HG03025 (cell line): ENCODE measurements around the gene IFI35.
A peak's percentile ranks its signal among the peaks of the same experiment; 100 is the strongest.
"Not testable (repeated sequence)": the region's sequence is repeated elsewhere in the genome, so short reads cannot be mapped to it uniquely, and the experiment has no call there.

ENCODE experiments used
- ATAC-seq: cut with Tn5 transposase; IDR thresholded peaks from one replicate; pipeline ENCODE4 v1.9.1; 2021; ENCODE audit warnings: mild to moderate bottlenecking, moderate library complexity; ENCODE audit not compliant: unreplicated experiment, low FRiP score

Gene IFI35

DNA sequence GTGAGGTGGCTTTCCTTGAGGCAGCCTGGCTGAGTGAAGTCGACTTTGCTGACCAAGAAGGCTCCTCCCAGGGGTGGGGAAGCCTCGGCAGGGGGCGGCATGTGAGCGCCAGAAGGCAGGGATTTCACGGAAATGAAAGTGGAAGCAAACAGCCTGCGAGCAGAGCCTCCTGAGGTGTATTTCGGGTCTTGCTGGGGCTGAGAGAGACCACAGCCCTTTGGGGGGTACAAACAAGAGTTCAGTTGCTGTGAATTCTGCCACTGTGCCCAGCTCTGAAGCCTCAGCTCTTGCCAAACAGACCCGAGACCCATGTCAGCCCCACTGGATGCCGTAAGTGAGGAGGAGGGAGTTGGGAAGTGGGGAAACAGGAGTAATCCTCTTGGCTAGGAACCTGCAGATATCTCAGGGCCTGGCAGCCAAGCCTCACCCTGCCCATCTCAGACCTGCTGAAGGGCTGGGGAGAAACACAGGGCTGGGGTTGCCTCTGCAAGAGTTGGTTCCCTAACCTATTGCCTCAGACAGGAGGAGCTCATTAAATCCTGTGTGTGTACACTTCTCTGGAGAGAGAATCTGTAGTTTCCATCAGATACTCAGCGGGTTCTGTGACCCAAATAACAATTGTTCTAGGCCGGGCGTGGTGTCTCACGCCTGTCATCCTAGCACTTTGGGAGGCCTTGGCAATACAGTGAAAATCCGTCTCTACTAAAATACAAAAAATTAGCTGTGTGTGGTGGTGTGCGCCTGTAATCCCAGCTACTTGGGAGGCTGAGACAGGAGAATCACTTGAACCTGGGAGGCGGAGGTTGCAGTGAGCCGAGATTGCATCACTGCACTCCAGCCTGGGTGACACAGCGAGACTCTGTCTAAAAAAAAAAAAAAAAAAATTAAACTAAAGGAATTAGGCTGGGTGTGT is at the start of gene IFI35:
IFI35 (plus strand) TSS at position 146 of the 913 bp plus-strand sequence; CDS start at position 310, 164 bp downstream.
- ATAC-seq = no peak

DNA sequence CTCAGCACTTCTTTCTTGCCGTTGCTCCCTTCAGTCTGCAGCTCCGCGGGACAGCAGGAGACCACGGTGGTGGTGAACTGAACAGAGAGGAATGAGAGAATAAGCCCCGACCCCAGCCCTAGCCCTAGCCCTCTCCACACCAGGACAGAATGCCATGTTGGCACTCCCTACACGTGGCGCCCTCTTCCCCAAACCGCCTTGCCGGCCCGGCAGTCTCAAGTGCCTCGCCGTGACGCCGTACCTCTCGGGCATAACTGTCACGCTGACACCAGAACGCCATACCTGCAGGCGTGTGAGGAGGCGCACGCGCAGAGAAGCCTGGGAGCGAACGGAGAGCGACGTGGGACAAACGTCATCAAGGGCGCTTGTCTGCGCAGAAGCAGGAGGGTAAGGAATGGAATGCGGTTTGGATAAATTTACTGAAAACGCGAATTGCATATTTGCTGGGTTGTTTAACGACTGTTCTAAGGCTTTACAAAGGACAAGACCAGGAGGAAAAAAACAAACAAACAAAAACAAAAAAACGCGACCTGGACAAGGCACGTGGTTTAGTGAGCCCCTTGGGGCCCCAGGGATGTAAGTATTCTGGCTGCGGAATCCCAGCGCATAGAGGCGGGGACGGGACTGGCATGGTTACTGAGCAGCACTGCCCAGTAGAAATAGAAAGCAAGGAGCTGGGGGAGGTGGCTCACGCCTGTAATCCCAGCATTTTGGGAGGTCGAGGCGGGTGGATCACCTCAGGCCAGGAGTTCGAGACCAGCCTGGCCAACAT is 42.2 kb upstream of the IFI35 start, which contains the start of gene AARSD1:
AARSD1 (minus strand) TSS at position 294 of the 772 bp plus-strand sequence; CDS start at position 280, 14 bp downstream.
- peak; percentile 70 for ATAC-seq

DNA sequence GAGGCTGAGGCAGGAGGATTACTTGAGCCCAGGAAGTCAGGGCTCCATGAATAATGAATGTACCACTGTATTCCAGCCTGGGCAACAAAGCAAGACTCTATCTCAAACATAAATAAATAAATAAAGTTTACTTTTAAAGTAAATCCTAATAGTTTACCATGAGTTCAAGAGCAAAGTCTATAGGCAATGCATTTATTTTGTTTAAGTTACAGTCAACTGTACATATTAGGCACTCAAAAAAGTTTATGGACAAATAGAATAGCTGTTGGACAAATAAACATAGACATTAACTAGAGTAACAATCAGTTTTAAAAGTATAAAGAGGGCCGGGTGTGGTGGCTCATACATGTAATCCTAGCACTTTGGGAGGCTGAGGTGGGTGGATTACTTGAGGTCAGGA is 38.7 kb upstream of the IFI35 start:
- no peak for ATAC-seq

DNA sequence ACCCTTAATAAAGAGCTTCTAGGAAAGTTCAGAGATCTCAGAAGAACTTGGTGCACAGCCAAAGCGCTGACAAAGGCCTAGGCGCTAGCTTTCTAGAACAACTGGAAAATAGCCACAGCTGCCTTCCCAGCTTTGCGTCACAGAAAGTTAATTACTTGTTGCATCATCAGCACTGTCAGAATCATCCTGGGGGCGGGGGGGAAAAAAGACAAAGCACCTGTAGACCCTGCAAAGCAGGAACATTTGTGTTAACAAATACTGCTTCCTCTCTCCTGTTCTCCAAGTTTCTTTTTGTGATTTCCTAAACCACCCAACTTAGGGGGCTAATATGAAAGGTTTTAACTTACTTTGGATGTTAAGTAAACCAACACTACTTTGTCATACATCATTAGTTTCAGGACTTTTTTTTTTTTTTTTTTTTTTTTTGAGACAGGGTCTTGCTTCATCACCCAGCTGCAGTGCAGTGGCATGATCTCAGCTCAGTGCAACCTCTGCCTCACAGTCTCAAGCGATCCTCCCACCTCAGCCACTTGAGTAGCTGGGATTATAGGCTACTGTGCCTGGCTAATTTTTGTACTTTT is 37.5 kb upstream of the IFI35 start:
- no peak for ATAC-seq

DNA sequence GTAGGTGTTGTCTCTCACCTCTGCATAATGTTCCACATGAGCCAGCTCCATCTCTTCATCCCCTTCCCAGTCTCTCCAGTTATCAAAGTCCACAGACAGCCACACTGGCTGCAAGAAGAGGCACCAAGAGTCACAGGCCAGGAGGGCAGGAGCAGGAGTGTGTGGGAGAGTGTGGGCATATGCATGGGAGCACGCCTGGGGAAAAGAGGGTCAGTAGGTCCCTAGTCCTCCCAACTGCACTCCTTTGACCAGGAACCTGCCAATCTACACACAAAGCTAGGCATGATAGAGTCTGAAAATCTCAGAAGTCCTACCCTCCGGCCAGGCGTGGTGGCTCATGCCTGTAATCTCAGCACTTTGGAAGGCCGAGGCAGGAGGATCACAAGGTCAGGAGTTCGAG is 35.0 kb upstream of the IFI35 start:
- no peak for ATAC-seq

DNA sequence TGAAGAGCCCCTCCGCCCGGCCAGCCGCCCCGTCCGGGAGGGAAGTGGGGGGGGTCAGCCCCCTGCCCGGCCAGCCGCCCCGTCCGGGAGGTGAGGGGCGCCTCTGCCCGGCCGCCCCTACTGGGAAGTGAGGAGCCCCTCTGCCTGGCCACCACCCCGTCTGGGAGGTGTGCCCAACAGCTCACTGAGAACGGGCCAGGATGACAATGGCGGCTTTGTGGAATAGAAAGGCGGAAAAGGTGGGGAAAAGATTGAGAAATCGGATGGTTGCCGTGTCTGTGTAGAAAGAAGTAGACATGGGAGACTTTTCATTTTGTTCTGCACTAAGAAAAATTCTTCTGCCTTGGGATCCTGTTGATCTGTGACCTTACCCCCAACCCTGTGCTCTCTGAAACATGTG is 33.3 kb upstream of the IFI35 start:
- ATAC-seq = not testable (repeated sequence)

DNA sequence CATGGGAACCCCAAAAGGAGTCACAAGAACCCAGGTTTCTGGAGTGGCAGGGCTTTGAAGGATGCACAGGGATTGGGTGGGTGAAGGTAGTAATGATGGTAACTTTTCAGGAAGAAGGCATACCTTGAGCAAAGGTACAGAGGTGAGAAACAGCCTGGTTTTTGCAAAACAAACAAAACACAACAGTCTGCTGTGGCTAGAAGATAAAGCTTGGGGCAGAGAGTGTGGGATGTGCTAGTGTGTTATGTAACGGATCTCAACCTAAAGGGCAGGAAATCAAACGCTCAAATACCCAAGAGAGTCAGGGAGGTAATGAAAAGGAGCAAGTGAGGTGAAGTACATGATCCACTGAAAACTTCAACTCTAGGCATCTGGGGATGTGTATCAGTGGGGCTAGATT is 31.3 kb upstream of the IFI35 start:
- no peak for ATAC-seq

DNA sequence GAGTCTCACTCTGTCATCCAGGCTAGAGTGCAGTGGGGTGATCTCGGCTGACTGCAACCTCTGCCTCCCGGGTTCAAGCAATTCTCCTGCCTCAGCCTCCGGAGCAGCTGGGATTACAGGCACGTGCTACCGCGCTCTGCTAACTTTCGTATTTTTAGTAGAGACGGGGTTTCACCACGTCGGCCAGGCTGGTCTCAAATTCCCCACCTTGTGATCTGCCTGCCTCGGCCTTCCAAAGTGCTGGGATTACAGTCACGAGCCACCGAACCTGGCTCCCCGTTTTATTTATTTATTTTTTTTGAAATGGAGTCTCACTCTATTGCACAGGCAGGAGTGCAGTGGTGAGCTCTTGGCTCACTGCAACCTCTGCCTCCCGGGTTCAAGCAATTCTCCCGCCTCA is 30.9 kb upstream of the IFI35 start:
- ATAC-seq = not testable (repeated sequence)

DNA sequence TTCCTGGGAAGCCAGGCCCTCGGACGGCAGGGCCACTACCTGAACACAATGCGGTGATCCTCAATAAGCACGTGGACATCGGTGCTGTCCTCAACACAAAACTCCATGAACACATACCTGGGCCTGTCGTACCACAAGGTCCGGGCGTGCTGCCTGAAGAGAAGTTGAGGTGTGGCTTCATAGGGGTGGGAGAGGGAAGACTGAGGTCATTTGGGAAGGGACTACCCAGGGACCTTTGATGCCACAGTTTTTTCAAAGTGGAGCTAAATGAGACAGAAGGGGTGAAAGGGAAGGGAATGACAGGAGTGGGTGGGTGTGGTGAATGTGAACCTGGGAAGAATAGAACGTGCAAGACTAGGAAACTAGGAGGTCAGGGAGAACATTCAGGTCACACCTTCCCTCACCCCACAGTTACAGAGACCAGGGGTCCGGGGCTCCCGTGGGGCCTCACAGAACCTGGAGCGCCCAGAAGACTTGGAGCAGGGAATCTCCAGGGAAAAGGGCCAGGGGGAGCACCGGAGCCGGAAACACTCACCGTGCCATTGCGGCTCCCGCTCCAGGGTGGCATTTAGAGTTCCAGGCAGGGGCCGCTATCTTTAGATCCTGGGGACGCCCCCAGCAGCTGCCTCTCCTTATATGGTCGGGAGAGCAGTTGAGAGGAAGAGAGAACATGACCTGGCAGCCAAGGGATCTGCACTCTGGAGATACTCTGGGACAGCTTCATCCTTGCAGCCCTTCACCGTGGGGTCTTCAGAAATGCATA is 26.9 kb upstream of the IFI35 start, which contains the start of gene PTGES3L:
PTGES3L (minus strand) TSS at position 570 of the 763 bp plus-strand sequence; CDS start at position 543, 27 bp downstream.
- ATAC-seq = no peak

DNA sequence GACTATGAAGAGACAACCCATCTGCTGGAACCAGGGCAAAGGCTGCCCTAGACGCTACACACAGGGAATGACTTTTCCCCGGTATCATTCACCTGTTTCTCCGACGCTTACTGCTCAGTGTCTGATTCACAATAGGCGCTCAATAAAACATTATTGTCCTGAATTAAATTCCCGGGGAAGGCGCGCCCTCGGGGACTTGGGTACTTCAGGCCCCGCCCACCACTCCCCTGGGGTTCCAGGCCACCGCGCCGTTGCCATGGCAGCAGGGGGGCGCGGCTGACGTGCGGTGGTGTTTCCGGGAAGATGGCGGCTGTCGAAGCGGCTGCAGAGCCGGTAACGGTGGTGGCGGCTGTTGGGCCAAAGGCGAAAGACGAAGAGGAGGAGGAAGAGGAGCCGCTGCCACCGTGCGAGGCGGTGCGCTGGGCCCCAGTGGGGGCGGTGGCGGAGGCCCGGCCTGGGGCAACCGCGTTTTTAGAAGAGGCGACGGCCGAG is 26.3 kb upstream of the IFI35 start, which contains the start of gene RUNDC1:
RUNDC1 (plus strand) TSS at position 292 of the 492 bp plus-strand sequence; CDS start at position 304, 12 bp downstream.
- no peak for ATAC-seq

DNA sequence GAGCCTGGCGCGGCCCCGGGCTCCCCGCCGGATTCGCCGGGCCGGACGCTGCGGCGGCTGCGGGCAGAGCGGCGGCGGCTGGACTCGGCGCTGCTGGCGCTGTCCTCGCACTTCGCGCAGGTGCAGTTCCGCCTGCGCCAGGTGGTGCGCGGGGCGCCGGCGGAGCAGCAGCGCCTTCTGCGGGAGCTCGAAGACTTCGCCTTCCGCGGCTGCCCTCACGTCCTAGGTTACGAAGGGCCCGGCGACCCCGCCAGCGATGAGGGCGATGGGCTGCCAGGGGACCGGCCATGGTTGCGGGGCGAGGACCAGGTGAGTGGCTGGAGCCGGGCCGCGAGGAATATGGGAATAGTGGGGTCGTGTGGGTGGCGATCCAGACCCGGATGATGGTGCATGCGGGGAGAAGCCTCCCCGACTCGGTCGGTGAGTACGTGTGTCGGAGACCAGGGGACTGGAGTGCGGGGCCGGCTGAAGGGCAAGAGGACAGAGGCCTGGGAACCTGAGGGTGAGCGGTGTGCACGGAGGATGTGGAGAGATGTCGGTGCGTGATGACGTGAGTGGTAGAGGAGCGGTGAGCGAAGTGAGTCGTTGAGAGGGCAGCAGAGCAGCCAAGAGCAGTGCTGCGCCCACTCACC is 25.7 kb upstream of the IFI35 start:
- ATAC-seq = no peak

DNA sequence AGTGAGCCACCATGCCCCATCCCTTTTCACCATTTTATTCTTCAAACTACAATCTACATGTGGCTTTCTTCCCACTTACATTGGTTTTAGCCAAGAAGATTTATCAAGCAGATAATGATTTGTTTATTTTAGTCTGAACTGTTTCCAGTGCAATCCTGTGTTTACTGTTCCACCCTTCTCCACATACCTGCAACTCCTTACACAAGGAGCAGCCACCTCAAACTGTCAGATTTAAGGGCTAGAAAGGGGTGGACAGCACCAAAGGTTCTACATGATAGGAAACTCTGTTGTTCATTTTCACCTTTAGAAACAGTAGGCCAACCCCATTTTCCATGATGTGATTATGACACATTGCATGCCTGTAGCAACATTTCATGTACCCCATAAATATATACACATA is 24.3 kb upstream of the IFI35 start:
- no peak for ATAC-seq

DNA sequence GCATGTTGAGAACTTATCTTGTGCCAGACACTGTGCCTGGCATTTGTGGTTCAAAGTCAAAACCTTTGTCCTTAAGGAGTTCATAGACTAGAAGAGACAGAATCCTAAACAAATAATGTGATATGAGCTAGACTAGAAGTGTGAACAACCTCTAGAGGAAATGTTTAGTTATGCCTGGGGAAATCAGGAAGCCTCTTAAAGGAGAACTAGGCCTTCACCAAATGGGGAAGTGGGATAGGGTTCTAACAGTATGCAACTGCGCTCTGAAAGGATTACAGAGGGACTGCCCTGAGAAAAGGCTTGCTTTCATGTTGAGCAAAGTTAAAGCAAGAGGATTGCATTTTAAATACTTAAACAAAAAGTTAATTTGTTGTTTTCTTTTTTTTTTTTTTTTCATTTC is 21.4 kb upstream of the IFI35 start:
- no peak for ATAC-seq

DNA sequence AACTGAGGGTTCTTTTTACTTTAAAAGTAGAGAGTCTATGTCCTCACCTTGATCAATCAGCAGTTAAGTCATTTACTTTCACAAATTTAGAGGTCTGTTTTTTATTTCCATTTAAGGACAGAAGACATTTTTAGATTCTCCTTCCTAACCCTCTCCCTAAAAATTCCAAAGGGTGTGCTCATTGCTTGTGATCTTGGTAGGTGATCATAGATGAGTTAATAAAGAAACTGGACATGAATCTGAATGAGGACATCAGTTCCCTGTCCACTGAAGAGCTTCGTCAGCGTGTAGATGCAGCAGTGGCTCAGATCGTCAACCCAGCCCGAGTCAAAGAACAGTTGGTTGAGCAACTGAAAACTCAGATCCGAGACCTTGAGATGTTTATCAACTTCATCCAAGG is 17.4 kb upstream of the IFI35 start:
- ATAC-seq = no peak

DNA sequence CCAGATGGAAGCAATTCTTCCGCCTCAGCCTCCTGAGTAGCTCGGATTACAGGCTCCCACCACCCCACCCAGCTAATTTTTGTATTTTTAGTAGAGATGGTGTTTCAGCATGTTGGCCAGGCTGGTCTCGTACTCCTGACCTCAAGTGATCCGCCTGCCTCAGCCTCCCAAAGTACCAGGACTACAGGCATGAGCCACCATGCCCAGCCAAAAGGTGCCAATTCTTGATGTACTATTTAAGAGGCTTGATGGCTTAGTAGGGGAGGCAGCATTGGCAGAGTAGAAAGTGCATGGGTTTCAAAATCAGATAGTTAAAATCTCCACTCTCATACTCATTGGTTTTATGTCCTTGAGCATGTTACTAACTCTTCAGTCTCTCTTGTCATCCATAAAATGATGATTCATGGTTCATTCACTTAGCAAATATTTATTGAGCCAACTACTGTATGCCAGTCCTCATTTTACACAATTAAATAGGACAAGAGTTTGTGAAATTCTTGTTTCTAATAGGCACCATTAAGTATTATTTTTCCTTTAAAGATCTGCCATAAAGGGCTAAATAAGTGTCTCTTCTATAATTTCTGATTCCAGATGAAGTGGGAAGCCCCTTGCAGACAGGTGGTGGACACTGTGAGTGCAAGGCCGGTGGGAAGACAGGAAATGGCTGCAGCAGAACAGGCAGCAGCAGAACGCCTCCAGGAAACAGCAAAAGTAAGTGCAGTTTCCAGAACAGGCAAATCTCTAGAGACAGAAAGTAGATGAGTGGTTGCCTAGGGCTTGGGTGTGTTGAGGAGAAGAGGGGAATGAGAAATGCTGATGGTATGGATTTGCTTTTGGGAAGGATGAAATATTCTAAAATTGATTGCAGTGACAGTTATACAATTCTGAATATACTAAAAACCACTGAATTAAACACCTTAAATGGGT is 16.6 kb upstream of the IFI35 start:
- ATAC-seq = no peak

DNA sequence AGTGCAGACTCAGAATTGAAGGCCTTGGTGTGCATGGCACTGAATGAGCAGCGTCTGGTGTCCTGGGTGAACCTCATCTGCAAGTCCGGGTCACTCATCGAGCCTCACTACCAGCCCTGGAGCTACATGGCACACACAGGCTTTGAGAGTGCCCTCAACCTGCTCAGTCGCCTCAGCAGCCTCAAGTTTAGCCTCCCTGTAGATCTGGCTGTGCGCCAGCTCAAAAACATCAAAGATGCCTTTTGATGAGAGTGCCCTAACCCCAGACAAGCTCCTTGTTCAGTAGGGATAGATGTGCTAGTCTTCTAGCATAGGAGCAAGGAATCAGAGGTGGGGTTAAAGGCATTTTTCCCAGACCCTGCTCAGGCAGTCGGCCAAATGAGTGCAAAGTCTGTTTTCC is 15.1 kb upstream of the IFI35 start:
- no peak for ATAC-seq

DNA sequence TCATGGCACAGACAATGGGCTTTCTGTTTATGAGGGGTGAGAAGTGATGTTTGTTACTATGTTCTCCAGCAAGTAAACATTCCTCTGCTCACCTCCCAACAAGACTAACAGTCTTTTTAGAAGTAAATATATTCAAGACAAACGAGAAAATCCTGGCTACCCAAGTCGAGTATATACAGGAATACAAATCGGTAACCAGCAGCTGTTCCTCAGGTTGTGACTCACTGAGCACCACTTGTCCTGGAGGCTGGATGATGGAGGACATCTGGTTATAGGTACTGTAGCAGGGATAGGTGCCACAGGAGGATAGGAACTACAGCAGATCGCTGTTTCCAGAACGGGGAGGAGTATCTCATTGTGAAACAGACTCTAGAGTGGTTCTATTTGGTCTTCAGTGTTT is 13.7 kb upstream of the IFI35 start:
- ATAC-seq = no peak

DNA sequence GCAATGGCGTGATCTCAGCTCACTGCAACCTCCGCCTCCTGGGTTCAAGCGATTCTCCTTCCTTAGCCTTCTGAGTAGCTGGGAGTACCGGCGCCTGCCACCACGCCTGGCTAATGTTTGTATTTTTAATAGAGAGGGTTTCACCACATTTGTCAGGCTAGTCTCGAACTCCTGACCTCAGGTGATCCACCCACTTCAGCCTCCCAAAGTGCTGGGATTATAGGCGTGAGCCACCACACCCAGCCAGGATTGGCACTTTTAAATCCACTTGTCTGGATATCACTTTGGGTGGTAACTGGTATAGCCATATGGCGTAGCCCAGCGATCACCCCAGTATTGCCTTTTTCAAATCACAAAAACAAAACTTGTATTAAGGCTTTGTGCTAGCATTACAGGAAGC is 12.7 kb upstream of the IFI35 start:
- ATAC-seq = not testable (repeated sequence)
